ENCODE data around the gene FAM120A.

The FAM120A gene

GRCh38 chr9:93592643-93593021 is 141.1 kb downstream of the FAM120A start:
- Histone ChIP-seq H3K27me3 (ENCODE audit: insufficient read depth, low read length, poor library complexity, severe bottlenecking) (no peaks in the 10 kb centered on the region), H3K9ac (ENCODE audit: low read depth, low read length, poor library complexity, severe bottlenecking) (no peak overlapping the region), H3K36me3 (ENCODE audit: insufficient read depth, low read length) (no peaks in the 10 kb centered on the region), H3F3A (ENCODE audit: low read depth) (no peaks in the 10 kb centered on the region), H3K4me3 (ENCODE audit: low read length, poor library complexity, severe bottlenecking) (no peak overlapping the region), H3K9me3 (ENCODE audit: insufficient read depth, low read depth, low read length) (no peaks in the 10 kb centered on the region), H2AFZ (ENCODE audit: low read length) (no peak overlapping the region), H3K4me2 (ENCODE audit: low read depth, low read length, poor library complexity, severe bottlenecking) (no peak overlapping the region), H3K79me2 (ENCODE audit: insufficient read depth, low read length) (peaks cover 78% of the 10 kb centered on the region; the same call in 1 of the 2 replicates), H3K9me2 (replicated peaks; ENCODE audit: low read depth, low read length) (no peaks in the 10 kb centered on the region), H4K20me1 (ENCODE audit: insufficient read depth, low read length, poor library complexity, severe bottlenecking) (peaks cover 12% of the 10 kb centered on the region), H3K4me1 (ENCODE audit: insufficient read depth, low read length, poor library complexity, severe bottlenecking) (peaks cover 6% of the 10 kb centered on the region)
- TF ChIP-seq CTCF (conservative IDR thresholded peaks at IDR 0.05; ENCODE audit: low read length) (peak; percentile 44), EZH2phosphoT487 (IDR thresholded peaks at IDR 0.05; ENCODE audit: borderline replicate concordance) (no peak)

GRCh38 chr9:93593144-93593658 is 141.7 kb downstream of the FAM120A start:
- no peak overlapping the region for H3K4me3 ChIP-seq (ENCODE audit: low read length, poor library complexity, severe bottlenecking)
- no peaks in the 10 kb centered on the region for H3K9me3 ChIP-seq (ENCODE audit: insufficient read depth, low read depth, low read length)
- H3K9me2 ChIP-seq (replicated peaks; ENCODE audit: low read depth, low read length): no peaks in the 10 kb centered on the region
- TF ChIP-seq EZH2phosphoT487 (IDR thresholded peaks at IDR 0.05; ENCODE audit: borderline replicate concordance) (no peak), CTCF (conservative IDR thresholded peaks at IDR 0.05; ENCODE audit: low read length) (no peak)
- H3K9ac ChIP-seq (ENCODE audit: low read depth, low read length, poor library complexity, severe bottlenecking): no peak overlapping the region
- H3K4me1 ChIP-seq (ENCODE audit: insufficient read depth, low read length, poor library complexity, severe bottlenecking): peaks cover 11% of the 10 kb centered on the region
- peaks cover 12% of the 10 kb centered on the region for H4K20me1 ChIP-seq (ENCODE audit: insufficient read depth, low read length, poor library complexity, severe bottlenecking)
- H3K36me3 ChIP-seq (ENCODE audit: insufficient read depth, low read length): no peaks in the 10 kb centered on the region
- H3K27me3 ChIP-seq (ENCODE audit: insufficient read depth, low read length, poor library complexity, severe bottlenecking): no peaks in the 10 kb centered on the region
- no peak overlapping the region for H3K4me2 ChIP-seq (ENCODE audit: low read depth, low read length, poor library complexity, severe bottlenecking)
- no peaks in the 10 kb centered on the region for H3F3A ChIP-seq (ENCODE audit: low read depth)
- no peak overlapping the region for H2AFZ ChIP-seq (ENCODE audit: low read length)
- H3K79me2 ChIP-seq (ENCODE audit: insufficient read depth, low read length): peaks cover 78% of the 10 kb centered on the region; the same call in 1 of the 2 replicates

GRCh38 chr9:93594041-93594756 is 142.7 kb downstream of the FAM120A start:
- Histone ChIP-seq H3K4me2 (ENCODE audit: low read depth, low read length, poor library complexity, severe bottlenecking) (no peak overlapping the region), H4K20me1 (ENCODE audit: insufficient read depth, low read length, poor library complexity, severe bottlenecking) (peaks cover 12% of the 10 kb centered on the region), H3K4me3 (ENCODE audit: low read length, poor library complexity, severe bottlenecking) (no peak overlapping the region), H2AFZ (ENCODE audit: low read length) (no peak overlapping the region), H3F3A (ENCODE audit: low read depth) (no peaks in the 10 kb centered on the region), H3K9ac (ENCODE audit: low read depth, low read length, poor library complexity, severe bottlenecking) (no peak overlapping the region), H3K27me3 (ENCODE audit: insufficient read depth, low read length, poor library complexity, severe bottlenecking) (no peaks in the 10 kb centered on the region), H3K36me3 (ENCODE audit: insufficient read depth, low read length) (no peaks in the 10 kb centered on the region), H3K9me2 (replicated peaks; ENCODE audit: low read depth, low read length) (no peaks in the 10 kb centered on the region), H3K79me2 (ENCODE audit: insufficient read depth, low read length) (peaks cover 78% of the 10 kb centered on the region; the same call in 1 of the 2 replicates), H3K4me1 (ENCODE audit: insufficient read depth, low read length, poor library complexity, severe bottlenecking) (peaks cover 21% of the 10 kb centered on the region), H3K9me3 (ENCODE audit: insufficient read depth, low read depth, low read length) (no peaks in the 10 kb centered on the region)
- no peak for TF ChIP-seq EZH2phosphoT487 (IDR thresholded peaks at IDR 0.05; ENCODE audit: borderline replicate concordance)
- TF ChIP-seq CTCF (conservative IDR thresholded peaks at IDR 0.05; ENCODE audit: low read length): no peak
